HepG2 (cell line): ENCODE data around the gene PROX1. TPM values are rescaled to one million over a fixed set of nuclear protein-coding genes. Genes with fewer than 3 reads are reported as not detected.

ENCODE experiments used
- BRCA1 ChIP-seq: sonication (generic); formaldehyde crosslinking; IDR thresholded peaks from 2 replicates; pipeline ENCODE4 v1.4.0; 2020; ENCODE audit warnings: missing genetic modification reagents
- CBFB ChIP-seq: sonication (generic); formaldehyde crosslinking; IDR thresholded peaks from 2 replicates; pipeline ENCODE4 v1.4.0; 2020; ENCODE audit warnings: missing genetic modification reagents
- FOXA3 ChIP-seq: IDR thresholded peaks from 2 replicates; pipeline ENCODE4 v1.6.1; 2016; ENCODE audit warnings: missing genetic modification reagents, missing compliant biosample characterization
- NFYB ChIP-seq: sonication (generic); formaldehyde crosslinking; IDR thresholded peaks from 2 replicates; pipeline ENCODE4 v1.4.0; 2020; ENCODE audit warnings: missing genetic modification reagents
- NR2F1 ChIP-seq, 2 experiments: fragments of 450-650 bp in 1 of 2; formaldehyde crosslinking in 1 of 2; IDR thresholded peaks; 2 replicates each; pipeline versions ENCODE4 v1.5.0 to v1.6.1; 2016 to 2020; ENCODE audit warnings: mild to moderate bottlenecking in 1 of 2, missing compliant biosample characterization in 1 of 2, missing genetic modification reagents in 1 of 2, moderate library complexity in 1 of 2
- POLR2AphosphoS2 ChIP-seq: IDR thresholded peaks from 2 replicates; pipeline ENCODE4 v1.6.1; 2011; ENCODE audit warnings: low read depth, low read length, improper control_type of control experiment
- SP1 ChIP-seq, 2 experiments: fragments of 450-650 bp in 1 of 2; sonication (generic) in 1 of 2; formaldehyde crosslinking in 1 of 2; IDR thresholded peaks; 2 replicates each; pipeline versions ENCODE4 v1.4.0 to v1.6.1; 2016 to 2020; ENCODE audit warnings: missing genetic modification reagents in 1 of 2
- STAG1 ChIP-seq: sonication (generic); formaldehyde crosslinking; IDR thresholded peaks from 2 replicates; pipeline ENCODE4 v1.4.0; 2020; ENCODE audit warnings: missing genetic modification reagents
- ZC3H13 ChIP-seq: sonication (generic); formaldehyde crosslinking; IDR thresholded peaks from 2 replicates; pipeline ENCODE4 v1.8.1; 2023; ENCODE audit warnings: mild to moderate bottlenecking, missing genetic modification reagents, moderate library complexity
- ZNF207 ChIP-seq: fragments of 450-650 bp; IDR thresholded peaks from 2 replicates; pipeline ENCODE4 v1.6.1; 2016; ENCODE audit warnings: antibody characterized with exemption, borderline replicate concordance
- ZNF317 ChIP-seq: sonication (generic); formaldehyde crosslinking; IDR thresholded peaks from 2 replicates; pipeline ENCODE4 v1.5.0; 2020; ENCODE audit warnings: mild to moderate bottlenecking, missing genetic modification reagents
- ZNF841 ChIP-seq: sonication (generic); formaldehyde crosslinking; IDR thresholded peaks from 2 replicates; pipeline ENCODE4 v1.8.1; 2023; ENCODE audit warnings: missing genetic modification reagents, borderline replicate concordance
- polyA plus RNA-seq, 8 experiments: library from polyadenylated mRNA; depleted of rRNA in 3 of 8; stranded (reverse) in 7 of 8; unstranded in 1 of 8; fragments of >200 nt; fragmentation: Illumina TruSeq in 4 of 8; extraction: Trizol in 4 of 8; gene quantifications; 2 replicates each; pipeline versions ENCODE4 v1.2.1 to v1.2.3, GENCODE V29; 2011 to 2016; ENCODE audit warnings: low read depth in 4 of 8, missing spikeins in 1 of 8, mixed read lengths in 1 of 8; ENCODE audit not compliant: insufficient read depth in 1 of 8
- total RNA-seq, 5 experiments: library from RNA; depleted of rRNA; stranded (reverse); fragments of >200 nt; fragmentation: Illumina TruSeq; extraction: Trizol; gene quantifications; 2 replicates each; pipeline ENCODE4 v1.2.3, GENCODE V29; 2016; ENCODE audit warnings: low read depth in 1 of 5
- TF ChIP-seq, protein P1 (sequence below): sonication (generic); formaldehyde crosslinking; IDR thresholded peaks from 2 replicates; pipeline ENCODE4 v1.4.0; 2020; ENCODE audit warnings: missing genetic modification reagents, borderline replicate concordance
- TF ChIP-seq, protein P2 (sequence below): sonication (generic); formaldehyde crosslinking; IDR thresholded peaks from 2 replicates; pipeline ENCODE4 v1.5.1; 2020; ENCODE audit warnings: missing genetic modification reagents, mild to moderate bottlenecking, borderline replicate concordance
- TF ChIP-seq, protein P3 (sequence below): IDR thresholded peaks from 2 replicates; pipeline ENCODE4 v1.6.1; 2016; ENCODE audit warnings: low read depth, control low read depth
- TF ChIP-seq, protein P4 (sequence below): sonication (generic); formaldehyde crosslinking; IDR thresholded peaks from 2 replicates; pipeline ENCODE4 v1.4.0; 2020; ENCODE audit warnings: missing genetic modification reagents
- TF ChIP-seq, protein P5 (sequence below): sonication (generic); formaldehyde crosslinking; IDR thresholded peaks from 2 replicates; pipeline ENCODE4 v1.5.0; 2020; ENCODE audit warnings: mild to moderate bottlenecking, missing genetic modification reagents
- TF ChIP-seq, protein P6 (sequence below): sonication (generic); formaldehyde crosslinking; conservative IDR thresholded peaks from 2 replicates; pipeline ENCODE4 v1.8.1; 2023; ENCODE audit warnings: missing genetic modification reagents

Gene PROX1
- total and polyA plus RNA-seq, 2 of the 13 experiments (the other 11 are each of a cell fraction or from before 2014, with no cell fraction given) = 12.3 to 30.2 TPM

DNA sequence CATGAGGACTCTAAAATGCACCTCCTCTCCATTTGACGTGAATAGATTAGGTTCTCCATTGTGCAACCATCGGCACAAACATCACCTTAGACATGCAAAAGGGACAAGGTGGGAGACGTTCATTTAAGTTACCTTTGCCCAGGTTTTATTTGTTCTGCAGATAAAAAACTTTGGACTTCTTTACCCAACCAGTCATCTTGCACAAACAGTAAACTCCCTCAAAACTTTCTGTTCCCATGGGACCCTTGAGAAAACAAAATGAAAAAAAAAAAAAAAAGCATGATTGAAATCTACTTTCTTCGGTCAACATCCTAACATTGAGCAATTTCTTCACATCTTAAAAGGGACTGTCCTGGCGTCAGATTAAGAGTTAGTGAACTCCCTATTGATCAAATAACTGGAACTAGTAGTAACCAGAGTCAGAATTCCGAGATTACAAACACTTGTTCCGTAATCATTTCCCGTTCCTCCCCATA, 31.4 kb upstream of the PROX1 start (continued):
- TF ChIP-seq, protein P1, sequence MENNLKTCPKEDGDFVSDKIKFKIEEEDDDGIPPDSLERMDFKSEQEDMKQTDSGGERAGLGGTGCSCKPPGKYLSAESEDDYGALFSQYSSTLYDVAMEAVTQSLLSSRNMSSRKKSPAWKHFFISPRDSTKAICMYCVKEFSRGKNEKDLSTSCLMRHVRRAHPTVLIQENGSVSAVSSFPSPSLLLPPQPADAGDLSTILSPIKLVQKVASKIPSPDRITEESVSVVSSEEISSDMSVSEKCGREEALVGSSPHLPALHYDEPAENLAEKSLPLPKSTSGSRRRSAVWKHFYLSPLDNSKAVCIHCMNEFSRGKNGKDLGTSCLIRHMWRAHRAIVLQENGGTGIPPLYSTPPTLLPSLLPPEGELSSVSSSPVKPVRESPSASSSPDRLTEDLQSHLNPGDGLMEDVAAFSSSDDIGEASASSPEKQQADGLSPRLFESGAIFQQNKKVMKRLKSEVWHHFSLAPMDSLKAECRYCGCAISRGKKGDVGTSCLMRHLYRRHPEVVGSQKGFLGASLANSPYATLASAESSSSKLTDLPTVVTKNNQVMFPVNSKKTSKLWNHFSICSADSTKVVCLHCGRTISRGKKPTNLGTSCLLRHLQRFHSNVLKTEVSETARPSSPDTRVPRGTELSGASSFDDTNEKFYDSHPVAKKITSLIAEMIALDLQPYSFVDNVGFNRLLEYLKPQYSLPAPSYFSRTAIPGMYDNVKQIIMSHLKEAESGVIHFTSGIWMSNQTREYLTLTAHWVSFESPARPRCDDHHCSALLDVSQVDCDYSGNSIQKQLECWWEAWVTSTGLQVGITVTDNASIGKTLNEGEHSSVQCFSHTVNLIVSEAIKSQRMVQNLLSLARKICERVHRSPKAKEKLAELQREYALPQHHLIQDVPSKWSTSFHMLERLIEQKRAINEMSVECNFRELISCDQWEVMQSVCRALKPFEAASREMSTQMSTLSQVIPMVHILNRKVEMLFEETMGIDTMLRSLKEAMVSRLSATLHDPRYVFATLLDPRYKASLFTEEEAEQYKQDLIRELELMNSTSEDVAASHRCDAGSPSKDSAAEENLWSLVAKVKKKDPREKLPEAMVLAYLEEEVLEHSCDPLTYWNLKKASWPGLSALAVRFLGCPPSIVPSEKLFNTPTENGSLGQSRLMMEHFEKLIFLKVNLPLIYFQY (CRISPR knock-in tag) = no peak
- TF ChIP-seq BRCA1 (CRISPR knock-in tag) (0 out of 2 replicates have a peak, but pooled peaks have one; percentile 57), ZNF841 (no peak), POLR2AphosphoS2 (no peak), FOXA3 (CRISPR knock-in tag) (peak; percentile 87), STAG1 (CRISPR knock-in tag) (no peak; the same call in 1 of the 2 replicates), ZNF317 (0 out of 2 replicates have a peak, but pooled peaks have one; percentile 22), SP1 (IDR thresholded peaks at IDR 0.05) (no peak), SP1 (CRISPR knock-in tag; IDR thresholded peaks at IDR 0.05) (no peak), ZC3H13 (no peak), CBFB (CRISPR knock-in tag) (no peak), NR2F1 (CRISPR knock-in tag; IDR thresholded peaks at IDR 0.05) (no peak), NFYB (CRISPR knock-in tag) (no peak), ZNF207 (no peak)
- TF ChIP-seq, protein P2, sequence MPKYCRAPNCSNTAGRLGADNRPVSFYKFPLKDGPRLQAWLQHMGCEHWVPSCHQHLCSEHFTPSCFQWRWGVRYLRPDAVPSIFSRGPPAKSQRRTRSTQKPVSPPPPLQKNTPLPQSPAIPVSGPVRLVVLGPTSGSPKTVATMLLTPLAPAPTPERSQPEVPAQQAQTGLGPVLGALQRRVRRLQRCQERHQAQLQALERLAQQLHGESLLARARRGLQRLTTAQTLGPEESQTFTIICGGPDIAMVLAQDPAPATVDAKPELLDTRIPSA (CRISPR knock-in tag) = no peak
- TF ChIP-seq, protein P3, sequence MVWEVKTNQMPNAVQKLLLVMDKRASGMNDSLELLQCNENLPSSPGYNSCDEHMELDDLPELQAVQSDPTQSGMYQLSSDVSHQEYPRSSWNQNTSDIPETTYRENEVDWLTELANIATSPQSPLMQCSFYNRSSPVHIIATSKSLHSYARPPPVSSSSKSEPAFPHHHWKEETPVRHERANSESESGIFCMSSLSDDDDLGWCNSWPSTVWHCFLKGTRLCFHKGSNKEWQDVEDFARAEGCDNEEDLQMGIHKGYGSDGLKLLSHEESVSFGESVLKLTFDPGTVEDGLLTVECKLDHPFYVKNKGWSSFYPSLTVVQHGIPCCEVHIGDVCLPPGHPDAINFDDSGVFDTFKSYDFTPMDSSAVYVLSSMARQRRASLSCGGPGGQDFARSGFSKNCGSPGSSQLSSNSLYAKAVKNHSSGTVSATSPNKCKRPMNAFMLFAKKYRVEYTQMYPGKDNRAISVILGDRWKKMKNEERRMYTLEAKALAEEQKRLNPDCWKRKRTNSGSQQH (CRISPR knock-in tag) = no peak
- TF ChIP-seq, protein P4, sequence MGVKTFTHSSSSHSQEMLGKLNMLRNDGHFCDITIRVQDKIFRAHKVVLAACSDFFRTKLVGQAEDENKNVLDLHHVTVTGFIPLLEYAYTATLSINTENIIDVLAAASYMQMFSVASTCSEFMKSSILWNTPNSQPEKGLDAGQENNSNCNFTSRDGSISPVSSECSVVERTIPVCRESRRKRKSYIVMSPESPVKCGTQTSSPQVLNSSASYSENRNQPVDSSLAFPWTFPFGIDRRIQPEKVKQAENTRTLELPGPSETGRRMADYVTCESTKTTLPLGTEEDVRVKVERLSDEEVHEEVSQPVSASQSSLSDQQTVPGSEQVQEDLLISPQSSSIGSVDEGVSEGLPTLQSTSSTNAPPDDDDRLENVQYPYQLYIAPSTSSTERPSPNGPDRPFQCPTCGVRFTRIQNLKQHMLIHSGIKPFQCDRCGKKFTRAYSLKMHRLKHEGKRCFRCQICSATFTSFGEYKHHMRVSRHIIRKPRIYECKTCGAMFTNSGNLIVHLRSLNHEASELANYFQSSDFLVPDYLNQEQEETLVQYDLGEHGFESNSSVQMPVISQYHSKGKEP = no peak
- TF ChIP-seq, protein P5, sequence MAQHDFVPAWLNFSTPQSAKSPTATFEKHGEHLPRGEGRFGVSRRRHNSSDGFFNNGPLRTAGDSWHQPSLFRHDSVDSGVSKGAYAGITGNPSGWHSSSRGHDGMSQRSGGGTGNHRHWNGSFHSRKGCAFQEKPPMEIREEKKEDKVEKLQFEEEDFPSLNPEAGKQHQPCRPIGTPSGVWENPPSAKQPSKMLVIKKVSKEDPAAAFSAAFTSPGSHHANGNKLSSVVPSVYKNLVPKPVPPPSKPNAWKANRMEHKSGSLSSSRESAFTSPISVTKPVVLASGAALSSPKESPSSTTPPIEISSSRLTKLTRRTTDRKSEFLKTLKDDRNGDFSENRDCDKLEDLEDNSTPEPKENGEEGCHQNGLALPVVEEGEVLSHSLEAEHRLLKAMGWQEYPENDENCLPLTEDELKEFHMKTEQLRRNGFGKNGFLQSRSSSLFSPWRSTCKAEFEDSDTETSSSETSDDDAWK (CRISPR knock-in tag) = no peak
- TF ChIP-seq, protein P6, sequence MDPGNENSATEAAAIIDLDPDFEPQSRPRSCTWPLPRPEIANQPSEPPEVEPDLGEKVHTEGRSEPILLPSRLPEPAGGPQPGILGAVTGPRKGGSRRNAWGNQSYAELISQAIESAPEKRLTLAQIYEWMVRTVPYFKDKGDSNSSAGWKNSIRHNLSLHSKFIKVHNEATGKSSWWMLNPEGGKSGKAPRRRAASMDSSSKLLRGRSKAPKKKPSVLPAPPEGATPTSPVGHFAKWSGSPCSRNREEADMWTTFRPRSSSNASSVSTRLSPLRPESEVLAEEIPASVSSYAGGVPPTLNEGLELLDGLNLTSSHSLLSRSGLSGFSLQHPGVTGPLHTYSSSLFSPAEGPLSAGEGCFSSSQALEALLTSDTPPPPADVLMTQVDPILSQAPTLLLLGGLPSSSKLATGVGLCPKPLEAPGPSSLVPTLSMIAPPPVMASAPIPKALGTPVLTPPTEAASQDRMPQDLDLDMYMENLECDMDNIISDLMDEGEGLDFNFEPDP (CRISPR knock-in tag) = no peak
